ENCODE results near the gene TMEM38B.
"Not testable (repeated sequence)": the region's sequence is repeated elsewhere in the genome, so short reads cannot be mapped to it uniquely, and the experiment has no call there.

The TMEM38B gene

GRCh38 chr9:105697871-105698270 is 3.5 kb downstream of the TMEM38B start:
- no peak overlapping the region for H3K4me3 ChIP-seq (ENCODE audit: low read depth, low read length)
- TF ChIP-seq CTCF (IDR thresholded peaks at IDR 0.05; ENCODE audit: borderline replicate concordance, insufficient read depth, low read depth, low read length): no peak

- no peak for TF ChIP-seq CTCF (IDR thresholded peaks at IDR 0.05; ENCODE audit: borderline replicate concordance, insufficient read depth, low read depth, low read length)
- H3K4me3 ChIP-seq (ENCODE audit: low read depth, low read length): no peak overlapping the region
Observed at GRCh38 chr9:105698348-105698870, 4.1 kb downstream of the TMEM38B start.

GRCh38 chr9:105700668-105701067 is 6.3 kb downstream of the TMEM38B start:
- no peak overlapping the region for H3K4me3 ChIP-seq (ENCODE audit: low read depth, low read length)
- no peak for TF ChIP-seq CTCF (IDR thresholded peaks at IDR 0.05; ENCODE audit: borderline replicate concordance, insufficient read depth, low read depth, low read length)

GRCh38 chr9:105701145-105701544 is 6.8 kb downstream of the TMEM38B start:
- no peak overlapping the region for H3K4me3 ChIP-seq (ENCODE audit: low read depth, low read length)
- TF ChIP-seq CTCF (IDR thresholded peaks at IDR 0.05; ENCODE audit: borderline replicate concordance, insufficient read depth, low read depth, low read length): no peak

GRCh38 chr9:105702207-105702606 is 7.9 kb downstream of the TMEM38B start:
- H3K4me3 ChIP-seq (ENCODE audit: low read depth, low read length): no peak overlapping the region
- no peak for TF ChIP-seq CTCF (IDR thresholded peaks at IDR 0.05; ENCODE audit: borderline replicate concordance, insufficient read depth, low read depth, low read length)

- not testable (repeated sequence) for H3K4me3 ChIP-seq (ENCODE audit: low read depth, low read length)
Observed at GRCh38 chr9:105703638-105704037, 9.3 kb downstream of the TMEM38B start.

GRCh38 chr9:105706156-105706555 is 11.8 kb downstream of the TMEM38B start:
- H3K4me3 ChIP-seq (ENCODE audit: low read depth, low read length): no peak overlapping the region
- no peak for TF ChIP-seq CTCF (IDR thresholded peaks at IDR 0.05; ENCODE audit: borderline replicate concordance, insufficient read depth, low read depth, low read length)

GRCh38 chr9:105708405-105708804 is 14.1 kb downstream of the TMEM38B start:
- no peak for TF ChIP-seq CTCF (IDR thresholded peaks at IDR 0.05; ENCODE audit: borderline replicate concordance, insufficient read depth, low read depth, low read length)
- H3K4me3 ChIP-seq (ENCODE audit: low read depth, low read length): no peak overlapping the region
